ENCODE data around the gene C22orf23.
"Not testable (repeated sequence)": the region's sequence is repeated elsewhere in the genome, so short reads cannot be mapped to it uniquely, and the experiment has no call there.

The C22orf23 gene

DNA sequence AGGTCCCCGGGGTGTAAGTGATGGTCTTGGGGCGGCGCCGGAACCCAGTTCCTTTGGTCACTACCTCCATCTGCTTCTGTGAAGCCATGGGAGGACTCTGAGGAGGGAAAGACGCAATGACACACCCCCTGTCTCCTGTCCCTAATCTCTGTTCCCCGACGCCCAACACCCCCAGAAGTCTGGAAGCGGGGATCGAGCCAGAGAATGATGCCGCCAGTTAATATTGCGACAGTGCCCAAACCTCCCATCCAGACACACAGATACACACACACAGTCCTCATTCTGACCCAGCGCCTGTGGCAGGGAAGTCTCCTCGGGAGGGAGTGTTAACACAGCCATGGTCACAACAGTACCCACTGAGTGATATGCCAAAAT, 352 bp downstream of the C22orf23 start:
- peak; percentile 13 for DNase-seq

GRCh38 chr22:37952629-37953028, 772 bp downstream of the C22orf23 start:
- not testable (repeated sequence) for DNase-seq

DNA sequence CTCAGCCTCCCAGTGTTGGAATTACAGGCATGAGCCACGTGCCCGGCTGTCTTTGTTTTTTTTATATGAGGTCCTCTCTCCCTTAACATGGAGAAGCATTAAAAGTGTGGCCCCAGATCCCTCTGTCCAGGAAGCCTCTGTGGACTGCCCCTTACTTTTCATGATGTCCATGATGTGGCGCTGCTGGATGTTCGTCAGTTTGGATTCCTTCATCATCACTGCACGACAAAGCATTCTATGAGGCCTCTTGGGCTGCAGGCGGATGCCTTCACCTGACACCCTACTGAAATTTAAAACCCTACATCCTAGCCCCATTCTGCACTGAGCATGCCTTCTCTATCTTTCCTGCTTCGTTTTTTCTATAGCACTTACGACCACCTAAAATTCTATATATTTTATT, 2.1 kb downstream of the C22orf23 start:
- peak; percentile 36 for DNase-seq

GRCh38 chr22:37947142-37947795, 6.1 kb downstream of the C22orf23 start:
- not testable (repeated sequence) for DNase-seq

DNA sequence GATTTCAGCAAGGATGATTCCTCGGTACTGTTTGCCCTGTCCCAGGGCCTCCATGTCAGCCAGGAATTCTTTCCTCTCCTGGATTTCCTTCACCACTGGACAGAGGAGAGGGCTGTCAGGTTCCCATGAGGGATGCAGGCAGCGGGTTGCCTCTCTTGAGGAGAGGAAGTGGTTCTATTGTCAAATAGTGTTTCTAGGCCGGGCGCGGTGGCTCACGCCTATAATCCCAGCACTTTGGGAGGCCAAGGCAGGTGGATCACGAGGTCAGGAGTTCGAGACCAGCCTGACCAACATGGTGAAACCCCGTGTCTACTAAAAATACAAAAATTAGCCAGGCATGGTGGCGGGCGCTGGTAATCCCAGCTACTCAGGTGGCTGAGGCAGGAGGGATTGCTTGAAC, 9.0 kb downstream of the C22orf23 start:
- not testable (repeated sequence) for DNase-seq

DNA sequence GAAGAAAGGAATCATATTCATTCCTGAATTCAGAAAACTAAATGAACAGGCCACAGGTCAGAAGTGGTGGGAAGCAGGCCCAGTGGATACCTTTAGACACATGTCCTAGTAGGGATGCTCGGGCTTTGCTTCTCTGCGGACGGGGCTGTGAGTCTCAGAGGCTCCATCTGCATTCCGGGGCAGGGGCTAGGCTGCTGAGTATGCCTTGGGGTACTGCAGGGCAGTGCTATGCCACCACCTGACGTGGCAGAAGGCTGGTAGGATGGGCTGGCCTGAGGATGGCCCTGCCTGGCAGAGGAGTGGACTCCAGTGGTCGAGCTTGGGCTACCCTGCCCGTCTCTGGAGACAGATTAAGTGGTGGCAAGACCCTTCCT, 9.6 kb downstream of the C22orf23 start:
- DNase-seq: no peak

DNA sequence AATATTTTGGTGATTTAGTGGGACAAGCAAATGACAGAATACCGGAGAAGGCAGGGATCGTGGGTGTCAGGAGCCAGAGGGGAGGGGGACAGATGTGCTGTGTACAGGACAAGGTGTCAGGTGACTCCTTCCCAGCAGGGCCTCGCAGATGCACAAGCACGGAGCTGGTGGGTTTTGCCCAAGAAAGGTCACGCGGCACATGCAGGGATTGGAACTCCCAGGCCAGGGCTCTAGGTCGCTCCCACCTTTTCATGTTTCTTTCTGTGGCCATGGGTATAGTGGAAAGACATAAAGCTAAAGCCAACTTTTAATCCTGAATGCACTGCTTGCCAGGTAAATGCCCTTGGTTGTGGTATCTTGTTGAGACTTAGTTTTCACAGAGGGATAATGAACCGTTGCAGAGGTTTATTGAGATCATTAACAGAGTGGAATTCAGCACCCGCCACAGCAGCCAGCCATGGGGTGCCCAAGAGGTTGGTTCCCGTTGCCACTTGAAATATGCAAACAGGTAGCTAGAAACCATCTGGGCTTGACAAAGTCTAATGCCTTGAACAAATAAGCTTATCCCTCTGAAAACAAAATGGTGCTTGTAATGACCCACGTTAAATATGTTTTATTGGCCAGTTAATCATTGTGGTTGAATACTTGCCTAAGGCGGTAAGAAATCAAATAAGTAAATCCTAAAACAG, 10.1 kb downstream of the C22orf23 start:
- no peak for DNase-seq

GRCh38 chr22:37942133-37942532, 11.3 kb downstream of the C22orf23 start:
- no peak for DNase-seq

- DNase-seq: peak; percentile 24
Observed at GRCh38 chr22:37940698-37941376, 12.6 kb downstream of the C22orf23 start.

GRCh38 chr22:37933711-37934376, 19.6 kb downstream of the C22orf23 start:
- DNase-seq: peak; percentile 95

- no peak for DNase-seq
Observed at GRCh38 chr22:37932821-37933578, 20.4 kb downstream of the C22orf23 start.

- DNase-seq: no peak
Observed at GRCh38 chr22:37932401-37932800, 21.0 kb downstream of the C22orf23 start.

DNA sequence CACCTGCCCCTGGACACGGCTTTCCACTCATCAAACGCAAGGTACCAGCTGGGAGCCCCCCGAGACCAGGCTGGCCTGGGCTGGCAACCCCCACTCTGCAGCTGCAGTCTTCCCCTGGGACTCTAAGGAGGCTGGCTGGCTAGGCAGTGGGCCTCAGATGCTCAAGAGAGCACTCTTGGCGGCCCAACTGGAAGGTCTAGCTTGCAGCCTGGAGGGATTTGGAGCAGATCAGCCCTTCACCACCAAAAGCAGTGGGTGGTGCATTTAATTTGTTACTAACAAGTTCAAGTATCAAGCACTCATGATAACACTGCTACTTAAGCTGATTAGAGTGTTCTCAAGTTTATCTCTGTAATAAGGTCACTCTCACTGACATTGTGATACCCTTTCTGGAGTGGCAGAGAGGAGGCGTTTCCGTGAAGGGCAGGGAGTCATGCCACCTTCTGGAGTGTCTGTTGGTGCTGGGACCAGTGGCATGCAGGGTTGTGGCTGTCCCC, 21.5 kb downstream of the C22orf23 start:
- DNase-seq: no peak

DNA sequence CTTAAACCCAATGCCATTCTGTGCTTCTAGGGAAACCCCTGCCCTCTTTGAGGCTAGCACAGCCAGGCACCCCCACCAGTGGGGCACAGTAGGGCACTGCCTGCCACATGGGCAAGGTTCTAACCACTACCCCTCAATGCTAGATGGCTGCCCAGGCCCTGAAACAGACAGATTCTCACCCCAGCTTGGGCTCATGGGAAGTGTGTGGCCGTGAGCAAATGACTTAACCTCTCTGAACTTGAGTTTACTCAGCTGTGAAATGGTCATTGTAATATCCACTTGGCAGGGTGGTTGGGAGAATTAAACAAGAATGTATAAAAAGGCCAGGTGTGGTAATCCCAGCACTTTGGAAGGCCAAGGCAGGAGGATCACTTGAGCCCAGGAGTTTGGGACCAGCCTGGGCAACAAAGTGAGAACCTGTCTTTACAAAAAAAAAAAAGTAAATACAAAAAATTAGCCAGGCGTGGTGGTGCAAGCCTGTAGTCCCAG, 22.4 kb downstream of the C22orf23 start:
- no peak for DNase-seq

- DNase-seq: no peak
Observed at GRCh38 chr22:37930270-37930951, 23.0 kb downstream of the C22orf23 start.

GRCh38 chr22:37929390-37929789, 24.0 kb downstream of the C22orf23 start:
- no peak for DNase-seq

DNA sequence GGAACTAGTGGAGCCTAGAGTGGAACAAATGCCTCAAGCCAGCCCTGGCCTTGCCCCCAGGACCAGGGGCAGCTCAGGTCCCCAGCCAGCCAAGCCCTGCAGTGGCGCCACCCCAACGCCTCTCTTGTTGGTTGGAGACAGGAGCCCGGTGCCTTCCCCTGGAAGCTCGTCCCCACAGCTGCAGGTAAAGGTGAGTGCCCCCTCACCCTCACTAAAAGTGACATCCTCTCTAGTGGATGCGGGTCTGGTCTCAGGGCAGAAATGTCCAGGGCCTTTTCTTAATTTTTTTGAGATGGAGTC, 25.8 kb downstream of the C22orf23 start:
- no peak for DNase-seq

DNA sequence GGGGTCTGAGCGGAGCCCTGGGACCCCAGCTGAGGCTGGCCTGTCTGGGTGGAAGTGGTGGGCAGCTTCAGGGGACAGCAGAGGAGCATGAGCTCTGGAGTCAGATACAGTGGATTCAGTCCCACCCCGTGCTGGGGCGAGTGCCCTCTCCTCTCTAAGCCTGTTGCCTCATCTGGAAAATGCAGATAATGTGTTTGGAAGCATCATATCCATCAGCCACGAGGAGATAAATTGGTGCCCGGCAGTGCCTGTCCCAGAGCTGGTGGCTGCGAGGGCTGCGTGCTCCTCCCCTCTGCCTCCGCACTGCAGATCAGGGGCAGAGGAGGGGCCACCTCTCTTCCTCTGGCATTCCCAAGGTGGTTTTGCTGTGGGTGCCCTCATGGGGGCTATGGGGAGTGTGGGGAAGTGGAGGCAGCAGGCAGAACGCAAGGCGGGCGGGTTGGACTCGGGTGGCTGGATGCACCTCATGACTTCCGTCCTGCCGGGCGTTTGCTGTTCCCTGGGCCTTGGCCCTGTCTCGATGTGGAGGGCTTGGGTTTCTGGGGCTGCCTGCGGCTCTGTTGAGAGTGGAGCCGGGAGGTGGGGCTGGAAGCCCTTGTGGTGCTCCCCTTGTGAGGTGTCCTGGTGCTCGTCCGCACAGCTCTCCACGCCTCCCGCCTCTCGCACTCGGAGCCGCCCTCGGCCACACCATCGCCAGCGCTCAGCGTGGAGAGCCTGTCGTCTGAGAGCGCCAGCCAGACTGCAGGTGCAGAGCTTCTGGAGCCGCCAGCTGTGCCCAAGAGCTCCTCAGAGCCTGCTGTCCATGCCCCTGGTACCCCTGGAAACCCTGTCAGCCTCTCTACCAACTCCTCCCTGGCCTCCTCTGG, 26.4 kb downstream of the C22orf23 start:
- DNase-seq: no peak

- DNase-seq: no peak
Observed at GRCh38 chr22:37926358-37926757, 27.0 kb downstream of the C22orf23 start.

- DNase-seq: no peak
Observed at GRCh38 chr22:37925767-37926166, 27.6 kb downstream of the C22orf23 start.

DNA sequence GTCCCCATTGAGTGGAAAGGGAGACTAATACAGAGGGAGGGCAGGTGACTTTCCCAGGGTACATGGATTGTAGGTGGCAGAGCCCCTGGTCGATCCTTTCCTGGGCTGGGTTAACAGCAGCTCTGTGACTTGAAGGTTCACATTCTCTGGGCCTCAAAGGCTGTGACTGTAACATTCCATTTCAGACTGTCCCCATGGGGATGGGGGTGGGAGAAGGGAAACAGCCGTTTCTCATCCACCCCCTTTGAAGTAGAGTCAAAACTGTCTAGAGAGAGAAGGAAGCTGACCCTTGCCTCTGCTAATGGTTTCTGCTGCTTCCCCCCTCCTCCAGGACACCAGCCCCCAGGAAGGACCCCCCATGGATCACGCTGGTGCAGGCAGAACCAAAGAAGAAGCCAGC, 28.1 kb downstream of the C22orf23 start:
- no peak for DNase-seq

Measured in fibroblast of skin of right biceps (primary cell).